Liver (tissue), 9 donors: ENCODE data around the gene SMIM23. TPM values are rescaled to one million over a fixed set of nuclear protein-coding genes. Genes with fewer than 3 reads are reported as not detected.

ENCODE experiments used
- DNase-seq: peaks from one replicate; pipeline ENCODE4 v3.0.0-alpha.2; 2017; ENCODE audit warnings: low spot score
- H3K27ac ChIP-seq, 2 donors: one replicate each; pipeline ENCODE4 v1.7.0; 2013; ENCODE audit warnings: inconsistent platforms in 2 of 2, low read length in 2 of 2, control low read depth in 1 of 2, low read depth in 1 of 2, mild to moderate bottlenecking in 1 of 2
- H3K27me3 ChIP-seq, 4 donors: one replicate each; pipeline versions ENCODE4 v1.6.1 to v1.7.0; 2013; ENCODE audit warnings: low read length in 3 of 4, inconsistent platforms in 1 of 4, mild to moderate bottlenecking in 1 of 4, moderate library complexity in 1 of 4; ENCODE audit not compliant: control insufficient read depth in 4 of 4, insufficient read depth in 4 of 4
- H3K36me3 ChIP-seq, 4 donors: one replicate each; pipeline versions ENCODE4 v1.6.1 to v1.7.0; 2013; ENCODE audit warnings: low read length in 3 of 4, mild to moderate bottlenecking in 3 of 4, low read depth in 1 of 4, moderate library complexity in 1 of 4; ENCODE audit not compliant: control insufficient read depth in 4 of 4, insufficient read depth in 3 of 4
- H3K4me1 ChIP-seq, 4 donors: one replicate each; pipeline versions ENCODE4 v1.6.1 to v1.7.0; 2013; ENCODE audit warnings: low read length in 3 of 4, mild to moderate bottlenecking in 3 of 4, moderate library complexity in 1 of 4; ENCODE audit not compliant: control insufficient read depth in 4 of 4, insufficient read depth in 4 of 4
- H3K4me3 ChIP-seq, 3 donors: one replicate each; pipeline versions ENCODE4 v1.6.1 to v1.7.0; 2013; ENCODE audit warnings: low read length in 3 of 3, control low read depth in 1 of 3, low read depth in 1 of 3, mild to moderate bottlenecking in 1 of 3
- H3K9ac ChIP-seq, 2 donors: one replicate each; pipeline ENCODE4 v1.7.0; 2013; ENCODE audit warnings: low read length in 2 of 2, mild to moderate bottlenecking in 2 of 2, moderate library complexity in 2 of 2, control low read depth in 1 of 2, low read depth in 1 of 2
- H3K9me3 ChIP-seq, 4 donors: one replicate each; pipeline versions ENCODE4 v1.6.1 to v1.7.0; 2013; ENCODE audit warnings: low read length in 3 of 4; ENCODE audit not compliant: control insufficient read depth in 4 of 4
- ATF3 ChIP-seq: IDR thresholded peaks from 2 replicates; pipeline ENCODE4 v1.6.1; 2016; ENCODE audit warnings: antibody characterized with exemption
- CTCF ChIP-seq: fragments of 150-350 bp; IDR thresholded peaks from 2 replicates; pipeline ENCODE4 v1.5.1; 2017; ENCODE audit warnings: improper control_type of control experiment, low read depth, low read length; ENCODE audit not compliant: missing input control
- FOXA1 ChIP-seq: IDR thresholded peaks from 2 replicates; pipeline ENCODE4 v1.6.1; 2016; ENCODE audit warnings: antibody characterized with exemption
- FOXA2 ChIP-seq: IDR thresholded peaks from 2 replicates; pipeline ENCODE4 v1.6.1; 2016; ENCODE audit warnings: antibody characterized with exemption
- GABPA ChIP-seq, 2 donors: IDR thresholded peaks in 1 of 2; conservative IDR thresholded peaks in 1 of 2; 2 replicates each; pipeline ENCODE4 v1.6.1; 2016; ENCODE audit warnings: antibody characterized with exemption in 2 of 2, mild to moderate bottlenecking in 1 of 2, moderate library complexity in 1 of 2
- HNF4A ChIP-seq, 2 donors: conservative IDR thresholded peaks; 2 replicates each; pipeline ENCODE4 v1.6.1; 2016; ENCODE audit warnings: antibody characterized with exemption in 2 of 2, mild to moderate bottlenecking in 2 of 2
- HNF4G ChIP-seq: IDR thresholded peaks from 2 replicates; pipeline ENCODE4 v1.6.1; 2016; ENCODE audit warnings: antibody characterized with exemption
- RAD21 ChIP-seq, 2 donors: IDR thresholded peaks; 2 replicates each; pipeline ENCODE4 v1.6.1; 2016; ENCODE audit warnings: antibody characterized with exemption in 2 of 2, mild to moderate bottlenecking in 2 of 2
- REST ChIP-seq: IDR thresholded peaks from 2 replicates; pipeline ENCODE4 v1.6.1; 2016; ENCODE audit warnings: antibody characterized with exemption, mild to moderate bottlenecking
- RXRA ChIP-seq, 2 donors: IDR thresholded peaks; 2 replicates each; pipeline ENCODE4 v1.6.1; 2017 to 2018; ENCODE audit warnings: antibody characterized with exemption in 2 of 2, mild to moderate bottlenecking in 1 of 2
- SP1 ChIP-seq: IDR thresholded peaks from 2 replicates; pipeline ENCODE4 v1.6.1; 2018; ENCODE audit warnings: antibody characterized with exemption, mild to moderate bottlenecking
- TAF1 ChIP-seq: conservative IDR thresholded peaks from 2 replicates; pipeline ENCODE4 v1.6.1; 2016; ENCODE audit warnings: antibody characterized with exemption, mild to moderate bottlenecking
- YY1 ChIP-seq: IDR thresholded peaks from 2 replicates; pipeline ENCODE4 v1.6.1; 2016; ENCODE audit warnings: antibody characterized with exemption, mild to moderate bottlenecking
- ZBTB33 ChIP-seq: IDR thresholded peaks from 2 replicates; pipeline ENCODE4 v1.6.1; 2016; ENCODE audit warnings: antibody characterized with exemption
- WGBS: extraction: QIAGEN DNeasy Blood & Tissue Kit; methylation state at CpG from one replicate; pipeline ENCODE4 v1.1.7; 2013; 5-methylcytosine and 5-hydroxymethylcytosine counted together
- polyA plus RNA-seq, 2 donors: library from polyadenylated mRNA; stranded (reverse) in 1 of 2; unstranded in 1 of 2; fragments of 200-250 nt in 1 of 2; fragments of >200 nt in 1 of 2; fragmentation: Nextera tagmentation in 1 of 2; extraction: Ambion mirVana in 1 of 2; gene quantifications; one replicate each; pipeline versions ENCODE4 v1.2.1 to v1.2.3, GENCODE V29; 2013 to 2015
- total RNA-seq, 2 donors: library from RNA; depleted of rRNA; stranded (reverse); fragments of >200 nt; gene quantifications; one replicate each; pipeline ENCODE4 v1.2.3, GENCODE V29; 2014
- donor health status: healthy.
- donor health status: healthy.
- donor health status: healthy.
- donor health status: healthy.
- donor health status: healthy.

The SMIM23 gene
- total and polyA plus RNA-seq, 4 donors, result not detected

GRCh38 chr5:171840066-171840465 lies 54.4 kb downstream of the SMIM23 start:
- TF ChIP-seq HNF4G (no peak), SP1 (no peak), ZBTB33 (no peak), REST (no peak), ATF3 (no peak), RXRA (IDR thresholded peaks at IDR 0.05) (no peak), FOXA2 (no peak), GABPA (IDR thresholded peaks at IDR 0.05 in 1 of 2, conservative IDR thresholded peaks at IDR 0.05 in 1 of 2) (no peak), FOXA1 (no peak), YY1 (no peak), TAF1 (no peak), RAD21 (IDR thresholded peaks at IDR 0.05) (no peak), HNF4A (conservative IDR thresholded peaks at IDR 0.05) (no peak), CTCF (no peak)
- no peaks in the 10 kb centered on the region for H3K9me3 ChIP-seq
- no peaks in the 10 kb centered on the region for H3K4me1 ChIP-seq
- H3K27me3 ChIP-seq, result no peaks in the 10 kb centered on the region
- no peaks in the 10 kb centered on the region for H3K36me3 ChIP-seq
- WGBS, result 48% methylated on average over 2 of the region's 2 CpGs
- H3K9ac ChIP-seq, result no peak overlapping the region
- DNase-seq, result no peak
- H3K27ac ChIP-seq, result no peak overlapping the region
- no peak overlapping the region for H3K4me3 ChIP-seq

Other genes with a start within 250 kb of the SMIM23 start
- gene FBXW11, start 220.8 kb downstream of the SMIM23 start, total RNA-seq, result 10 to 100 TPM; 31.0 to 37.5 TPM
- gene FBXW11, start 220.8 kb downstream of the SMIM23 start, polyA plus RNA-seq, result 10 to 100 TPM; 11.2 to 13.0 TPM